RWPE1 (cell line): ENCODE measurements around the gene SRRM2.

Source experiments
- CTCF ChIA-PET: fragments of 350-600 bp; sonication (Branson Sonifier 250); formaldehyde crosslinking; extraction: SDS; loops from one replicate; lab custom pipeline; 2021; lab: Yijun Ruan, JAX
- POLR2A ChIA-PET: fragments of 400-600 bp; formaldehyde crosslinking; extraction: SDS; loops from one replicate; lab custom pipeline; 2020; ENCODE audit warnings: antibody characterized with exemption; ENCODE audit not compliant: low non-redundant PET; lab: Yijun Ruan, JAX
- DNase-seq: peaks from one replicate; pipeline ENCODE4 v3.0.0; 2012; ENCODE audit warnings: low spot score
- H3K27ac ChIP-seq: fragments of 450-650 bp; 2 replicates; pipeline ENCODE4 v1.5.1; 2017
- TF ChIP-seq, protein P1 (sequence below): fragments of 450-650 bp; conservative IDR thresholded peaks from 2 replicates; pipeline ENCODE4 v1.5.1; 2017; ENCODE audit warnings: low read depth, mild to moderate bottlenecking

The SRRM2 gene

DNA sequence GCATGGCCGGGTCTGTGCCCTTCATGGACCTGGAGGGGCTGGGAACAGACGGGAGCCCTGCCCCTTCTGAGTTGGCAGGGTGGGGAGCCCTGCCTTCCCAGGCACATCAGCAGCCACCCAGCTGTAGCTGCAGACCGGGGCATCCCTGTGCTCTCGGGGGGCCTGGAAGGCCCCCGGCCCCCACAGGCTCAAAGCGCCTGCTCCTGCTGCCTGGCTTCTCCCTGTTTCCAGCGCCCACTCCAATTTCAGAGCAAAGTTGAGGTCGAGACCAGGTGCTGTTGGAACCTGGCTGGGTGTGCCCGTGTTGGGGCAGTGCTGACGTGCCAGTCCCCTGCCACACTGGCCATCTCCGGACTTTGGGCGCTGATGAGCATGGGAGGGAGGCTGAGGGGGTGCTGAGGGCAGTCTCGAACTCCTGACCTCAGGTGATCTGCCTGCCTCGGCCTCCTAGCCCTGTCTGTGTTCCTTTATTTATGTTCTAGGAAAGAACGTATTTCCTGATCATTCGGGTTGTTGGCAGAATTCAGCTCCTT is 27.6 kb upstream of the SRRM2 start:
- TF ChIP-seq, protein P1, sequence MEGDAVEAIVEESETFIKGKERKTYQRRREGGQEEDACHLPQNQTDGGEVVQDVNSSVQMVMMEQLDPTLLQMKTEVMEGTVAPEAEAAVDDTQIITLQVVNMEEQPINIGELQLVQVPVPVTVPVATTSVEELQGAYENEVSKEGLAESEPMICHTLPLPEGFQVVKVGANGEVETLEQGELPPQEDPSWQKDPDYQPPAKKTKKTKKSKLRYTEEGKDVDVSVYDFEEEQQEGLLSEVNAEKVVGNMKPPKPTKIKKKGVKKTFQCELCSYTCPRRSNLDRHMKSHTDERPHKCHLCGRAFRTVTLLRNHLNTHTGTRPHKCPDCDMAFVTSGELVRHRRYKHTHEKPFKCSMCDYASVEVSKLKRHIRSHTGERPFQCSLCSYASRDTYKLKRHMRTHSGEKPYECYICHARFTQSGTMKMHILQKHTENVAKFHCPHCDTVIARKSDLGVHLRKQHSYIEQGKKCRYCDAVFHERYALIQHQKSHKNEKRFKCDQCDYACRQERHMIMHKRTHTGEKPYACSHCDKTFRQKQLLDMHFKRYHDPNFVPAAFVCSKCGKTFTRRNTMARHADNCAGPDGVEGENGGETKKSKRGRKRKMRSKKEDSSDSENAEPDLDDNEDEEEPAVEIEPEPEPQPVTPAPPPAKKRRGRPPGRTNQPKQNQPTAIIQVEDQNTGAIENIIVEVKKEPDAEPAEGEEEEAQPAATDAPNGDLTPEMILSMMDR: no peak
- DNase-seq: no peak
- no peak overlapping the region for H3K27ac ChIP-seq
- CTCF ChIA-PET: interaction anchor here (0.6 kb wide), 1 partner anchor 12 kb away, joined by 3 read pairs; no protein-coding TSS in a partner anchor
- POLR2A ChIA-PET: no interaction called here

DNA sequence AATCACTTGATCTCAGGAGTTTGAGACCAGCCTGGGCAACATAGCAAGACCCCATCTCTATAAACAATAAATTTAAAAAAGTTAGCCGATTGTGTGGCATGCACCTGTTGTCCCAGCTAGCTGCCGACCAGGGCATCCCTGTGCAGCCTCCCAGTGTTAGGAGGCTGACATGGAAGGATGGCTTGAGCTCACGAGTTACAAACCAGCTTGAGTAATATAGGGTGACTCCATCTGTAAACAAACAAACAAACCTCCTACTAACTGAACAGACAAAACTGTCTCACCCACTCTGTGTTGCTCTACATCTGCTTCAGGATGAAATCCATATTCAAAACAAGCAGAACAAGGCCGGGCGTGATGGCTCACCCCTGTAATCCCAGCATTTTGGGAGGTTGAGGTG is 25.5 kb upstream of the SRRM2 start:
- ChIA-PET CTCF (no interaction called here), POLR2A (no interaction called here)
- no peak for DNase-seq
- TF ChIP-seq, protein P1: no peak
- H3K27ac ChIP-seq: no peak overlapping the region

GRCh38 chr16:2728034-2728433 is 24.4 kb upstream of the SRRM2 start:
- no peak overlapping the region for H3K27ac ChIP-seq
- no peak for DNase-seq
- CTCF ChIA-PET: interaction anchor here (0.6 kb wide), 2 partner anchors 20 to 281 kb away, joined by 3 to 5 read pairs; no protein-coding TSS in a partner anchor
- POLR2A ChIA-PET: no interaction called here
- TF ChIP-seq, protein P1: no peak

- TF ChIP-seq, protein P1: no peak
- ChIA-PET CTCF (interaction anchor here (0.8 kb wide), 1 partner anchor 133 kb away, joined by 3 read pairs; no protein-coding TSS in a partner anchor), POLR2A (no interaction called here)
- no peak overlapping the region for H3K27ac ChIP-seq
- DNase-seq: no peak
These were observed 17.5 kb upstream of the SRRM2 start for GRCh38 chr16:2734844-2735515.

- CTCF ChIA-PET: interaction anchor here (0.7 kb wide), 1 partner anchor 12 kb away, joined by 3 read pairs; no protein-coding TSS in a partner anchor
- POLR2A ChIA-PET: no interaction called here
- no peak for DNase-seq
- no peak overlapping the region for H3K27ac ChIP-seq
- TF ChIP-seq, protein P1: no peak
These were observed 15.8 kb upstream of the SRRM2 start for GRCh38 chr16:2736476-2737237.

DNA sequence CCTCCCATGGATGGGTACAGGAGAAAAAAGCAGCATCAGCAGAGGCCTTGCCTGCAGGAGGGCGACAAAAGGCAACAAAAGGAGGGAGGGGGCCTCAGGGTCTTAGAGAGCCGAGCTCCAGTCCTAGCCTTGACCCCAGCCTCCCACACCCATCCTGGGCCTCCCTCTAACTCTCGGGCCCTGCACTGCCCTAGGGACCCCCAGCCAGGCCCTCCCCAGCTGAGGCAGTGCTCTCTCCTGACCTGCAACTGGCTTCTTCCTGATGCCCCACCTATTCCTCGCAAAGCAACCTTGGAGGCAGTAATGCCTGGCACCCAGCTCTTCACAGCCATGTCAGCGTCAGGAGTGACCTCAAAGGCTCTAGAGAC is 15.2 kb upstream of the SRRM2 start:
- DNase-seq: no peak
- TF ChIP-seq, protein P1: no peak
- POLR2A ChIA-PET: no interaction called here
- CTCF ChIA-PET: no interaction called here
- H3K27ac ChIP-seq: no peak overlapping the region
